ENCODE measurements around the gene LDOC1.

LDOC1 gene

GRCh38 chrX:141127146-141127545 is 49.8 kb downstream of the LDOC1 start:
- ATAC-seq: no peak
- TF ChIP-seq ZFP30 (CRISPR knock-in tag; IDR thresholded peaks at IDR 0.05) (no peak), ZFP3 (CRISPR knock-in tag; IDR thresholded peaks at IDR 0.05) (no peak), ARNTL (CRISPR knock-in tag; IDR thresholded peaks at IDR 0.05; ENCODE audit: borderline replicate concordance, low read depth) (no peak), CSRNP3 (CRISPR knock-in tag; IDR thresholded peaks at IDR 0.05) (no peak), ZC3H10 (CRISPR knock-in tag; IDR thresholded peaks at IDR 0.05) (no peak), TSHZ2 (CRISPR knock-in tag; IDR thresholded peaks at IDR 0.05) (no peak), TCF4 (CRISPR knock-in tag; IDR thresholded peaks at IDR 0.05; ENCODE audit: borderline replicate concordance) (no peak), ISL1 (CRISPR knock-in tag; IDR thresholded peaks at IDR 0.05) (no peak)
